Embryonic facial prominence (tissue), 1 donor: ENCODE measurements around the gene SIPA1L2.
"Not testable (repeated sequence)": the region's sequence is repeated elsewhere in the genome, so short reads cannot be mapped to it uniquely, and the experiment has no call there.

Source experiments
- DNase-seq: peaks from one replicate; pipeline ENCODE4 v3.0.0-alpha.2; 2016; ENCODE audit errors: extremely low spot score

The SIPA1L2 gene

DNA sequence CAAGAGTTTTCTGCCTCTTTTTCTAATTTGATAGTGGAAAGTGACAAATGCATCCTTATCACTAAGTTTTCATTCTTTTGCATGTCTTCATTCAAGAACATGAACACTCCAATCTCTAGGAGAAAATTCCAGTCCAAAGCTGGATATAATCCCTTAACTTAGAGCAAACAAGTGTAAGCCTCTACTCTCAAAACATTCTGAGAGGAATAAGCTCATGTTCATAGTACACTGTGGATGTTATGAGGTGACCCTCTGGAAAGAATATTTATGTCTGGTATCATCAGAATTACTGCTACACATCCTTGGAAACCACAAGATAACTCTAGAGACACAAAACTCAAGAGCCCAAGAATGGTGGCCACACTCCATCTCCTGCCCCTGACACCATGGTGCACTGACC lies 15.1 kb downstream of the SIPA1L2 start:
- DNase-seq = no peak

DNA sequence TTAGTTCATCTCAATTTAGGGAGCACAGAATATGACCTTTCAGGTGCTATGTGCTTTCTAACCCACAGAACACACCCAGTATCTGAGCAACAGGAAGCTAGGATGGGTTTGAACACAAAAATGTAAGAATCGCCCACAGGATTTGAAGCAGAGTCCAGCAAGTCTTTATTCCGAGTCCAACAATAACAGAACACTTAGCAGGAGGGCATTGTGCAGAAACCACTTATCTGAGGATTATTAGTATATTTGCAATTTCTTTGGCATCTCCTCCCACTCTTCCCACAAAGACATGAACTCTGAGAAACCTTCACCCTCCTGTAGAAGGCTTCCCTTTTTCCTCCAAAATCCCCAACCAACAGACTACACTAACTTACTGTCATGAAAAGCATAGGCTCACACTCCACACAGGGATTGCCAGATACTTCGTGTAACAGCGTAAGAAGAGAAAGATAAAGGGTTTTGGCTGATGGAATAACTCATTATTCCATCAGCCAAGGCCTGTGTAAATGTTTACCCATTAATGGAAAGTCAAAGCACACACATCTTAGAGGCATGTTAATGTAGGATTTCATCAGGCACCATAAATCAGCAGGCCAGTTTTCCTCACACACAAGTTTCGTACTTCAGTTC lies 16.1 kb downstream of the SIPA1L2 start:
- no peak for DNase-seq

DNA sequence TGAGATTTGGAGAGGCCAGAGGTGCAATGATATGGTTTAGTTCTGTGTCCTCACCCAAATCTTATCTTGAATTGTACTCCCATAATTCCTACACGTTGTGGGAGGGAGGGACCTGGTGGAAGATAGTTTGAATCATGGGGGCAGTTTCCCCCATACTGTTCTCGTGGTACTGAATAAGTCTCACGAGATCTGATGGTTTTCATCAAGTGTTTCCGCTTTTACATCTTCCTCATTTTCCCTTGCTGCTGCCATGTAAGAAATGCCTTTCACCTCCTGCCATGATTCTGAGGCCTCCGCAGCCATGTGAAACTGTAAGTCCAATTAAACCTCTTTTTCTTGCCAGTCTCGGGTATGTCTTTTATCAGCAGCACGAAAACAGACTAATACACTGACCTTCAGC lies 17.1 kb downstream of the SIPA1L2 start:
- DNase-seq = not testable (repeated sequence)

DNA sequence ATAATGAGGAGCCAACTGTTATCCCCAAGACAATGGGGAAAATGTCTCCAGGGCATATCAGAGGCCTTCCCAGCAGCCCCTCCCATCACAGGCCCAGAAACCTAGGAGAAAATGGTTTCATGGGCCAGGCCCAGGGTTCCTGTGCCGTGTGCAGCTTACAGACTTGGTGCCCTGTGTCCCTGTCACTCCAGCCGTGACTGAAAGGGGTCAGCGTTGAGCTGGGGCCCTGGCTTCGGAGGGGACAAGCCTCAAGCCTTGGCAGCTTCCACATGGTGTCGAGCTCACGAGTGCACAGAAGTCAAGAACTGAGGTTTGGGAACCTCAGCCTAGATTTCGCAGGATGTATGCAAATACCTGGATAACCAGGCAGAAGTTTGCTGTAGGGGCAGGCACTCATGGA lies 18.1 kb downstream of the SIPA1L2 start:
- DNase-seq = no peak

DNA sequence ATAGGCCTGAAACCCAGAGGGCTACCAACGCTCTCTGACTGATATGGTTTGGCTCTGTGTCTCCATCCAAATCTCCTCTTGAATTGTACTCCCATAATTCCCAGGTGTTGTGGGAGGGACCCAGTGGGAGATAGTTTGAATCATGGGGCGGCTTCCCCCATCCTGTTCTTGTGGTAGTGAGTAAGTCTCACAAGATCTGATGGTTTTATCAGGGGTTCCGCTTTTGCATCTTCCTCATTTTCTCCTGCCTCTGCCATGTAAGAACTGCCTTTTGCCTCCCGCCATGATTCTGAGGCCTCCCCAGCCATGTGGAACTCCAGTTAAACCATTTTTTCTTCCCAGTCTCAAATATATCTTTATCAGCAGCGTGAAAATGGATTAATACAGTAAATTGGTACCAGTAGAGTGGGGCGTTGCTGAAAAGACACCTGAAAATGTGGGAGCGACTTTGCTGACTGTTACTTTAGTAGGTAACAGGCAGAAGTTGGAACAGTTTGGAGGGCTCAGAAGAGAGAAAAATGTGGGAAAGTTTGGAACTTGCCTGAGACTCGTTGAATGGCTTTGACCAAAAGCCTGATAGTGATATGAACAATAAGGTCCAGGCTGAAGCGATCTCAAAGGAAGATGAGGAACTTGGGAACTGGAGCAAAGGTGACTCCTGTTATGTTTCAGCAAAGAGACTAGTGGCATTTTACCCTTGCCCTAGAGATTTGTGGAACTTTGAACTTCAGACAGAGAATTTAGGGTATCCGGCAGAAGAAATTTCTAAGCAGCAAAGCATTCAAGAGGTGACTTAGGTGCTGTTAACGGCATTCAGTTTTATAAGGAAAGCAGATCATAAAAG lies 18.8 kb downstream of the SIPA1L2 start:
- not testable (repeated sequence) for DNase-seq

DNA sequence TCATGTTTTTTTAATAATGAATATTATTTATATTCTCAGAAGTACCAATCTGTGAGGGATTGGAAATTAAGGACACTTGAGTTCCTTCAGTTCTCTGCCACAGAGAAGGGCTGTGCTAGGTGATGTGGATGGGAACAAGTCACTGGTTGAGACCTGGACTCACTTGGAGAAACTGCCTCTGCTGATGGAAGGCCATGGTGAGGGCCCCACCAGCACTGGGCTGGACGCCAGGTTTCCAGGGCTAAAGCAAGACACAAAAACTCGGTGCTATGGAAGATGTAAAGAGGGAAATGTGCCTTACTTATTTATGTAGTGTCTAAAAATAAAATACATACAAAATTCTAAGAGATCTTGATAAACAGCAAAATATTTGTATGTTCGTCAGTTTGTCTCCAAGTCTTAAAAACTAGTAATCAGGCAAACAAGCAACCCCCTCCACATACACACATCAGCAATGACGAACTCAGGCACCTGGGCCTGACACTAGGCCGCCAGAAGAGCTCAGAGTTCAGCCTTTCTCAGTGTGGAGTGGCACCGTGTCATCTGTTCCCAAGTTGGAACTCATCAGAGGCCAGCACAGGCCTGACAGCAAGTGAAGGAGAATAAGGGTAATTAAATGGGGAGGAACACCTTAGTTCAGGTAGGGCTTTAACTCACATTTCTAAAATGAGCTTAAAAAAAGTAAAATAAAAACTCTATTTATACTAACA lies 19.6 kb downstream of the SIPA1L2 start:
- no peak for DNase-seq

DNA sequence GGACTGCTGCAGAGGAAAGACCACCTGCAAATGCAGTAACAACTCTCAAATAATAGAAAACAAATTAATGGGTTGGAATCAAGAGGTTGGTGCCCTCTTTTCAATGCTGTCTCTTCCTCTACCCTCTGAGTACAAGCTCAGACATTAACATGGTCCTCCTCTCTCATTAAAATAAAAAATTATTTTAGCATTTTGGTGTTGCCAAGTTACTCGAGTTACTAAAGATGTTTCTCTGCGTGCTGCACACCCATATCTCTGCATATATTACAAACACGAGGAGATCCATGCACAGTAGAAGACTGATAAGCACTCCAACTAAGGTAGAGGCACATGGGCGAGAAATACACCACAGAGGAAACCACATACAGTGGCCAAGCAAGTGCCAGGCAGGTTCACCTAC lies 21.5 kb downstream of the SIPA1L2 start:
- no peak for DNase-seq

DNA sequence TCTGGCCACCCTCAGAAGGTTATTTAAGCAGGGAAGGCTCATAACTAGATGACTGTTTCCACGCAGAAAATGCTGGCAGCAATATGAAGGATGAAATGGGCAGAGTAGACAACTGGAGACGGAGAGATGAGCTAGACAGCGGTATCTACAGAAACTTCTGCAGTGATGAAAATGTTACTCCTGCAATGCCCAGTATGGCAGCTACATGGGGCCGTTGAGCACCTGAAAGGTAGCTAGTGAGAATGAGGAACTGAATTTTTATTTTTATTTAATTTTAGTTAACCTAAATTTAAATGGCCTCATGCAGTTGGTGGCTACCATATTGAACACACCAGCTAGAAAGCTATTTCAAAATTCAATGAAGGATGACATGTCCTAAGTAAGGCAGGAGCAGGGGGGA lies 27.3 kb downstream of the SIPA1L2 start:
- no peak for DNase-seq

DNA sequence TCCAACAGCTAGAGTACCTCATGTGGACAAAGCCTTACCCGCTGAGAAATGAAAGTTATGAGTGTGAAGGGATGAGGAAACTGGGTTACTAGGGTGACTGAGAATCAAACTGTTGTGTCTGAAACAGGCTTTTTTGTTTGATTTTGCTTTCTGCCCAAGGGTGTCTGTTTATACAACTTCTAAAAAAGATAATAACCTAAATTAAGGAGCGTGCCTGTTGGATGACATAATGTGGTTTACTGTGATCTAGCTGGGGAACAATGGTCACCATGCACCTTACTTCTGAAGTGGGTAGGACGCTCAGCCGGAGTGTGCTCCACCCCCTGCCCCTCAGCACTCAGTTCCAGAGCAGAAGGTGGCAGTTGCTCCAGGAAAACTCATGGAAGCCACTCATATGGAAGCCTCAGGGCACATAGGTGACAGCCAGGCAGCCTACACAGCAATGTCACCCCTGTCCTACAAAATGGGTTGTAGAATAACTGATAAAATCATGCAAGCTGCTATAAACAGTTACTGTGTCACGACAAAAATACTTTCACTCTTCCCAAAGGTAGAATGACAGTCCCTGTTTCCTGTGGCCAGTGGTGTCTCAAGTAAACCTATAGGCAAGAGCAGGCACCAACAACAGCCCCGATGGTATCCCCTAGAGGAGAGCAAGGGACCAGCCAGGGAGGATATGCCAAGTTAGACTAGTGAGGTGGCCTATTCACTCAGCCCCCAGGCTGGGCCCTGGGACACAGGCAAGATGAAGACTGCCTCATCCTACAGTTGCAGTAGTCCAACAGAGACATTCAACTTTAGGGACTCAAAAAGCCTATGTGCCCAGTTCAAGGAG lies 29.3 kb downstream of the SIPA1L2 start:
- DNase-seq = no peak

DNA sequence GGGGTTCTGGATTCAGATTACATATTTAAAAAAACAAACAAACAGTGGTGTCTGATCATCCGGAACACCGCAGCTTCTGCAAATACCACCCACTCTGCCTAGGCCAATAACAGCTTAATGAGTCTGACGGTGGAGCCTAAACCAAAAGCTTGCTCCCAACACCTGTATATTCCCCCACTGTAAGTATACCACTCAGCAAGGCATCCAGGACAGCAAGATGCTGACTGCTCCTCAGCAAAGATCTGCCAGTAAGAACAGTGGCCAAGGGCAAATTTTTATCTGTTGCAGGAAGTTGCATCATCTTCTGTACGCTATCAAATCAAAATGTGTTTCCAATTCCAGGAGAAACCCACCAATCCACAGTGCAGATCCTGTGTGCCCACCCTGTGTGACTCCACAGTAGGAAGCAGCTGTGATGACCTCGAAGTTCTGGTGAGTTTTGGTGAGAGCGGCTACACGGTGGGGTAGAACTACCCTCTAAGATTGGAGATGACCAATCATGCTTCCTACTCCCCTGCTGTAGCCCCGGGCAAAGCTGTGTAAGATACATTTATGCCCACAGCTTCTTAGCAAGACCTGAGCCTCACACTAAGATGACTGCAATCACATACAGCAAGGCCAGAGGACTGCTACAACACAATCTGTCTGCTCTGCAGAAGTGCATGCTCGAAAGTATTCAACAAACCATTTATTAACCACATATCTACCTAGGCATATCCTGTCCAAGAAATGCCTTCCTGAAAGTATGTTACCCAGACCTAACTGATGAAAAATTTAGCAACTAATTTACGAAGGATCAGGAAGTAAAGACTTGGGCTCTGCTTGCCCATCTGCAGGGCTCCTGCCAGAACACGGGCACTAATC lies 30.5 kb downstream of the SIPA1L2 start:
- DNase-seq = no peak

DNA sequence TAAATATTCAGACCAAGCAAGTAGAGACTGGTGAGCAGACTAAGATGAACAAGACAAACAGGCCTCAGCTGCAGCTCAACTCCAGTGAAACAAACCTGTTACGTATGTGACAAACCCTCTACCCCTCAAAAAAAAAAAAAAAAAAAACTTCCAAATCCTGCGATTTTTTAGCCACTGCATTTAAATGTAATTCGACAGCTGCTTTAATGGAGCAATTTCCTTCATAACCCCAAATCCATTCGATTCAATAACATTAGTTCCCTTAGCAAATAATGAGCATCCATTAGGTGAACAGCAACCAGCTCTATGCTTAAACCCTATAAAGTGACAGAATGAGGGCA lies 31.1 kb downstream of the SIPA1L2 start:
- DNase-seq = no peak

DNA sequence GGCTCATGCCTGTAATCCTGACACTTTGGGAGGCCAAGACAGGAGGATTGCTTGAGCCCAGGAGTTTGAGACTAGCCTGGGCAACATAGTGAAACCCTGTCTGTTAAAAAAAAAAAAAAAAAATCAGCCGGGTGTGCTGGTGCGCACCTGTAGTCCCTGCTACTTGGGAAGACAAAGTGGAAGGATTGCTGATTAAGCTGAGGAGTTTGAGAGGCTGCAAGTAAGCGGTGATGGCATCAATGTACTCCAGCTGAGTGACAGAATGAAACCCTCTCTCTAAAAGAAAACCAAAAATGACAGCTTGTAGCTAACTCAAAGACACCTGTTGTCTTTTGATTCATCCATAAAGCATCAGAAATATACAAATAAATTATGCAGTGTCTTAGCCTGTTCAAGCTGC lies 31.8 kb downstream of the SIPA1L2 start:
- DNase-seq = no peak

DNA sequence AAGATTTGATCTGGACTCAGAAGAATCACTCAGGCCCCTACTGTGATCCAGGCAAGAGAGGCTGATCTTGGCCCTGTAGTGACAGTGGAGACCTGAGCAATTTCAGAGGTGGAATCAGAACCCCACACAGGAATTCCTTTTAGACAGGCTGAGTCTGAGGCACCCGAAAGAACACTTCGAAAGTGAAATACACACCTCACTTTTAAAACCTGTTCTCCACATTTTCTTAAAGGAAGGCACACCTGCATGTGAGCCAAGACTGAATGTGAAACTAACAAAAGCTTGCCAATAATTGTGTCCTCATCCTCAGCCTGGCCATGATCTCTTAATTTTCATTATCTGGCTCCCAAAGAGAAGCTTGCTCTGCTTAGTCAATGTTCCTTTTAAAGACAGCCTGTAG lies 32.2 kb downstream of the SIPA1L2 start:
- DNase-seq = no peak

DNA sequence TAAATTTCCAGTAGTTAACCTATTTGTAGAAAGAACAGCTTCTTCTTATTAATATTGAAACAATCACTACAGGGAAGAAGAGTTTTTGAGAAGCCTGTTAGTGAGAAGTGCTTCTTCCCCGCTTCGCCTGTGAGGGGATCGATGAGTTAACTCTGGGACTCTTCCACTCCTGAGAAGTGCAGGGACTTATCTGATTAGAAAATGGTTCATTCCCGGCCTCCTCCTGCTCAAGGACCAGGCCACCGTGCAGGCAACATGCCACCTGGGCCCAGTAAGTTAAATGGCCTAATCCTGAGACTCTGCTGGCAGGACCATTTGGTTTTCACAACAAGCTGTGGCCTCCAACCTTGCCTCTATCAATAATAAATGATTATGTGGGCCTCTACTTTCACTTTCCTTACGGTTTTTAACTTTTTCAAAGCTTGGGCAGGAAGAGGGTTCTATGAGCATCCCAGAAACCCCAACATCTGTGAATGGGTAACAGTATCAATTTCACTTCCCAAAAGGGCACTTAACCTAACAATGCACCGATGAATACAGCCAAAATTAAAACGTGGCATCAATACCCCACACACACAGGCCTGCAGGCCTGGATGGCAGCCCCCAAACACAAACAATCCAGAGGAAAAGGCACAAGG lies 33.1 kb downstream of the SIPA1L2 start:
- DNase-seq = no peak

DNA sequence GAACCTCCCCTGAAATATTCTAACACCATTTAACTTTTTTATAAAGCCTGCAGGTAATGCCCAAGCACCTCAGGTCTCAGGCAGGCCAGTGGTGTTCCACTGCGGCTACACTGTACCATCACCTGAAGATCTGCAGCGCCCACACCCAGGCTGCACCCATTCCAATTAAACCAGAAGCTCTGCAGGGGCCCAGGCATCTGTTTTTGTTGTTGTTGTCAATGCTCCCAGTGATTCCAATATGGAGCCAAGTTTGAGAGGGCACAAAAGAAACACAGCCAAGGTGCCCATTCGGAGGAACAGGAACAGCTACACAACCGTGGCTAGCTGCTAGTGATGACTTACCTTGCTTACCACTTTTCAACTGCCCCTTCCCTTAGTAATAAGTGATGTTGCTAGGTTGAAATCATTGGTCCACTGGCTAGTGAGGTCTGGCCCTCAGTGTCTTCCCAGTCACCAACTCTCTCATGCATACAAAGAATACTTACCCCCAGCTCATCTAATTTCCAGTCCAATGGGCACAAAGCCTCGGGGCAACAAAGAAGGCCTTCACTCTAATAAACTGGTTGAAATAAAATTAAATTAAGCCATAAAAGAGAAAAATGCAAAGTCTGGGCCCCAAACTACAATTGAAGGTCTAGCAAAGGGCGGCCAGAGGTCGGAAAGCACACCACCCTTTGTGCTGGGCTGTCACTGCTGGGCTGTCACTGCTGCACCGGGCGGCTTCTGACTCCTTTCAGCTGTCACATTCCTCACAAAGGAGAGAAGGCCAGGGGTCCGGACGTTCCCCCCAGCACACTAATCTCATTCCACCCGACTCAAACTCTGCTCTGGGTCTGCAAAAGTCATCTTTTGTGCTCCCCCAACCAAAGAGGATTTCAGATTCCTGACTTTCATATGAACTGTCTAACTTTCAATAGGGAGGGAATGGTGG lies 34.9 kb downstream of the SIPA1L2 start:
- no peak for DNase-seq

DNA sequence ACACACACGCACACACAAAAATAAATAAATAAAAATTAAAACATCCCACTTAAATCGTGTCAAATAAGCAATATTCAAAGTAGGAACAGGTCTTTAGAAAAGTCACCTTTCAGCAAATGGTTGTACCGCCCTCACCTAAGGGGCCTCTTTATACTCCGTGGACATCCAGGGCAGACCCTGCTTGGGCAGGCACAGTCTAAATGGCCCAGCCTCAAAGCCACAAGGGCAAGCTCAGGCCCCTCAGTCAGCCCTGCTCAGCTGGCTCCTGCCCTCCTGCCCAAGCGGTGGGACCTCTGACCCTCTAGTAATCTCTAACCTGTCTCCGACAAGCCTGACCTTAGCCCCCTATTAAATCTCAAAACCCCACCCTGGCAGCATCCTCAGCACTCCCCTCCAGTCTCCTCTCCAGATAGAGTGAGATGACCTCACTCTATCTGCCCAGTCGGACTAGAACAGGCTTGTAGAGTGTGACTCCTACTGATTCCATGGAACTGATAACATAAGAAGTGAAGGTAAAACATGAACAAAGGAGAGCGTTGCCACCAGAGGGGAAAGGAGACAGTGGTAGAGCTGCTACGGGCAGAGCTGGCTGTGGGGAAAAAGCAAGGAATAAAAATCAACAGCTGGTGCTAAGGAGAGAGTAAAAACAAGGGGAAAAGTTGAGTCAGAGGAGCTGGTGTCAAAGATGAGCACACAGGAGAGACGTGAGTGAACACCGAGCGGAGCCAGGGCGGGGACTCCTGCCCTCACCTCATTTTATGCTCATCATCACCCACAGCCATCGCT lies 36.0 kb downstream of the SIPA1L2 start:
- no peak for DNase-seq

DNA sequence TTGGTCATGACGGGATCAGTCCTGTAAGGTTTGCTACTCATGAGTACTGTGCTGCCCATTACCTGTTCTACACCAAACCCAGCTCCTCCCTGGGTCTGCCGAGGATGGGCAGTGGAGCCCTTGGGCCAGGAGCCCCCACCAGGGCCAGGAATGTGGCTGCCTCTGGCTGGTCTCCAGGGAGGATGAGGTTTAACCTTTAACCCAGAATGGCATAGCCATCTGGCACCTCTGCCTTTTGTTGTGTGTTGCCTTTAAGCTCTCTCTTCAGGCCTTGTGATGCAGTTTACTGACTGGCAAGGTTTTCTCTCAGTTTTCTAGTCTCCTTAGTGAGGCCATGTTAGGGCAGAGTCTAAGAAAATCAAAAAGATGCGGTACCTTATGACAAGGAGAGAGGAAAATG lies 38.6 kb downstream of the SIPA1L2 start:
- no peak for DNase-seq

DNA sequence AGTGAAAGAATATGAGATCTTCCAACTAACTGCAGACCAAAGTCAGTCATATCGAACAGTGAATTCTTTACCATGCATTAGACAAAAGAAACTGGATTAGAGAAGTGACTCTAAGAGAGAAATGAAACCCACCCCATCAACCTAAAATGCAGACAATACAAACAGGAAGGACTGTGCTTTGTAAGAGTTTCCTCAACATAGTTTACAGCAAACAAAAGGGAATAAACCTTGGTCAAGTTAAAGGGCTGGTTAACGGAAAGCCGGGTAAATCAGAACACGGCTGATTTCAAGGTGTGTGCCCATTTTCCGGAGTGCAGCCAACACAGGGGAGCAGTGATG lies 39.2 kb downstream of the SIPA1L2 start:
- DNase-seq = no peak
